Kidney (tissue), 14 donors: ENCODE data around the gene FSTL5. TPM values are rescaled to one million over a fixed set of nuclear protein-coding genes. Genes with fewer than 3 reads are reported as not detected.

ENCODE experiments used
- DNase-seq, 5 donors: peaks; one replicate each; pipeline ENCODE4 v3.0.0-alpha.2; 2013 to 2020
- FAIRE-seq: peaks from 2 replicates; lab custom pipeline; 2012; peaks lifted over from hg19 to GRCh38; lab: Jason Lieb, UNC
- H3K27ac ChIP-seq, 2 donors: one replicate each; pipeline ENCODE4 v1.7.0; 2013; ENCODE audit warnings: low read depth in 2 of 2, low read length in 2 of 2, inconsistent platforms in 1 of 2
- H3K27me3 ChIP-seq: one replicate; pipeline ENCODE4 v1.7.1; 2013; ENCODE audit warnings: low read length, inconsistent platforms; ENCODE audit not compliant: control insufficient read depth, insufficient read depth
- H3K36me3 ChIP-seq, 3 donors: one replicate each; pipeline versions ENCODE4 v1.7.0 to v1.7.1; 2013; ENCODE audit warnings: low read length in 3 of 3, control low read depth in 1 of 3, inconsistent platforms in 1 of 3; ENCODE audit not compliant: insufficient read depth in 3 of 3, control insufficient read depth in 2 of 3
- H3K4me1 ChIP-seq, 3 donors: one replicate each; pipeline versions ENCODE4 v1.7.0 to v1.7.1; 2013; ENCODE audit warnings: low read length in 3 of 3, inconsistent platforms in 1 of 3, low read depth in 1 of 3; ENCODE audit not compliant: control insufficient read depth in 2 of 3, insufficient read depth in 2 of 3
- H3K4me3 ChIP-seq, 3 donors: one replicate each; pipeline versions ENCODE4 v1.7.0 to v1.8.1; 2013; ENCODE audit warnings: low read length in 3 of 3, control low read depth in 1 of 3, inconsistent platforms in 1 of 3
- H3K9ac ChIP-seq, 3 donors: one replicate each; pipeline versions ENCODE4 v1.7.0 to v1.7.1; 2013; ENCODE audit warnings: low read length in 3 of 3, control low read depth in 1 of 3, inconsistent platforms in 1 of 3
- H3K9me3 ChIP-seq, 3 donors: one replicate each; pipeline versions ENCODE4 v1.7.0 to v1.7.1; 2013; ENCODE audit warnings: low read length in 3 of 3, control low read depth in 1 of 3, inconsistent platforms in 1 of 3; ENCODE audit not compliant: control insufficient read depth in 2 of 3, insufficient read depth in 1 of 3
- intact Hi-C: fragments of 100-400 bp; cut with DNase I; formaldehyde crosslinking; loops from one replicate; pipeline ENCODE4 v1.11.1; 2022
- polyA plus RNA-seq: library from polyadenylated mRNA; stranded (reverse); fragments of 350-450 nt; fragmentation: Illumina TruSeq; extraction: RNeasy Lipid Tissue Mini Kit (QIAGEN cat#74804); gene quantifications from one replicate; pipeline ENCODE4 v1.2.3, GENCODE V29; 2014; ENCODE audit warnings: low read depth, low replicate concordance; ENCODE audit not compliant: insufficient read depth
- total RNA-seq: library from RNA; stranded (reverse); fragmentation: NEBNext Ultra II Directional; extraction: Animal tissue kit (Norgen Biotek cat#: 25700); gene quantifications from one replicate; pipeline ENCODE4 v1.2.1, GENCODE V29; 2021
- TF ChIP-seq, protein P1 (sequence below): IDR thresholded peaks from 3 replicates; pipeline ENCODE4 v1.5.1; 2012; ENCODE audit warnings: mild to moderate bottlenecking, moderate library complexity, borderline replicate concordance; ENCODE audit not compliant: insufficient read depth; ENCODE audit errors: extremely low read depth
- donor health status: control.
- donor health status: control.
- donor health status: control.
- donor health status: control.
- donor health status: control.
- donor health status: DM: yes; HTN: yes; CAD: no.
- donor health status: Normal renal cell carcinoma (clear cell type).

Gene FSTL5
- total and polyA plus RNA-seq, 2 donors from 2014 or later, result 0.09 TPM; not detected in 1

DNA sequence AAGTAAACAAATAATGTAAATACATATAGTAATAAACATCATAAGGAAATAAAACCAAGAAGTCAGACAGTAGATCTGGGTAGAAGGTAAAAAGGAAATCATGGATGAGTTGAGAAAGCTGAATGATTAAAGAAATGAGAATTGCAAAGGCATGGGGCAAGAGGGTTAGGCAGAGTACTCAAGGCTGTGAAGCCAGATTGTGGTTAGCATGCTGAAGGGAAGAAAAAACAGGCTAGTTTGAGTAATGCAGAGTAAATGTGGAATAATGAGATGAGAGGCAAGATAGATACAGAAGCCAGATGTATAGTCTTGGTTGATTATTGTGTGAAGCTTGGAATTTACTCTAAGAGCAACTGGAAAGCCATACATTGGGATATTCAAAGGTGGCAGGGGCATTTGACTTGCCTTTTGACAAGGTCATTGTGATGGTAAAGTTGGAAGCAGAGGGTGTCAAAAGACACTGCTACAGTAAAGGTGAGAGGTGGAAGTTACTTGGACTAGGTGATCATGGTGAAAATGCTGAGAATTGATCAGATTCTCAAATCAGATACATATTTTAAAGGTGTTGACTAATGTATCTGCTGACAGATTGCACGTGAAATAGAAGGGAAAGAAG, 307.0 kb downstream of the FSTL5 start:
- H3K27ac ChIP-seq, result no peak overlapping the region
- H3K36me3 ChIP-seq, result no peaks in the 10 kb centered on the region
- no peaks in the 10 kb centered on the region for H3K27me3 ChIP-seq
- no peaks in the 10 kb centered on the region for H3K4me1 ChIP-seq
- intact Hi-C loops, result no loop called here
- H3K4me3 ChIP-seq, result no peak overlapping the region
- H3K9ac ChIP-seq, result no peak overlapping the region
- no peaks in the 10 kb centered on the region for H3K9me3 ChIP-seq
- DNase-seq (no peak), FAIRE-seq (no peak)
- TF ChIP-seq, protein P1, sequence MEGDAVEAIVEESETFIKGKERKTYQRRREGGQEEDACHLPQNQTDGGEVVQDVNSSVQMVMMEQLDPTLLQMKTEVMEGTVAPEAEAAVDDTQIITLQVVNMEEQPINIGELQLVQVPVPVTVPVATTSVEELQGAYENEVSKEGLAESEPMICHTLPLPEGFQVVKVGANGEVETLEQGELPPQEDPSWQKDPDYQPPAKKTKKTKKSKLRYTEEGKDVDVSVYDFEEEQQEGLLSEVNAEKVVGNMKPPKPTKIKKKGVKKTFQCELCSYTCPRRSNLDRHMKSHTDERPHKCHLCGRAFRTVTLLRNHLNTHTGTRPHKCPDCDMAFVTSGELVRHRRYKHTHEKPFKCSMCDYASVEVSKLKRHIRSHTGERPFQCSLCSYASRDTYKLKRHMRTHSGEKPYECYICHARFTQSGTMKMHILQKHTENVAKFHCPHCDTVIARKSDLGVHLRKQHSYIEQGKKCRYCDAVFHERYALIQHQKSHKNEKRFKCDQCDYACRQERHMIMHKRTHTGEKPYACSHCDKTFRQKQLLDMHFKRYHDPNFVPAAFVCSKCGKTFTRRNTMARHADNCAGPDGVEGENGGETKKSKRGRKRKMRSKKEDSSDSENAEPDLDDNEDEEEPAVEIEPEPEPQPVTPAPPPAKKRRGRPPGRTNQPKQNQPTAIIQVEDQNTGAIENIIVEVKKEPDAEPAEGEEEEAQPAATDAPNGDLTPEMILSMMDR, result no peak

DNA sequence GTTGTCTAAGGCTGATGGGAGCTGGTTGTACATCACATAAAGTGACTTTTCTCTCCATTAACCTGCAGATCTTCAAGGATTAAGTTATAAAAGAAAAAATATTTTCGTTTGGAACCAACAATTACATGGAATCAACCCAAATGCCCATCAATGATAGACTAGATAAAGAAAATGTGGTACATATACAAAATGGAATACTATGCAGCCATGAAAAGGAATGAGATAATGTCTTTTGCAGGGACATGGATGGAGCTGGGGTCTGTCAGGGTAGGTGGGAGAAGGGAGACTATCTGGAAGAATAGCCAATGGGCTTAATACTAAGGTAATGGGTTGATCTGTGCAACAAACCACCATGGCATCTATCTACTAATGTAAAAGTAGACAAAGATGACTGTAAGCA, 313.2 kb downstream of the FSTL5 start:
- intact Hi-C loops, result no loop called here
- H3K4me1 ChIP-seq, result no peaks in the 10 kb centered on the region
- H3K4me3 ChIP-seq, result no peak overlapping the region
- no peaks in the 10 kb centered on the region for H3K27me3 ChIP-seq
- no peaks in the 10 kb centered on the region for H3K36me3 ChIP-seq
- TF ChIP-seq, protein P1, result no peak
- no peaks in the 10 kb centered on the region for H3K9me3 ChIP-seq
- DNase-seq (no peak), FAIRE-seq (no peak)
- no peak overlapping the region for H3K27ac ChIP-seq
- no peak overlapping the region for H3K9ac ChIP-seq

DNA sequence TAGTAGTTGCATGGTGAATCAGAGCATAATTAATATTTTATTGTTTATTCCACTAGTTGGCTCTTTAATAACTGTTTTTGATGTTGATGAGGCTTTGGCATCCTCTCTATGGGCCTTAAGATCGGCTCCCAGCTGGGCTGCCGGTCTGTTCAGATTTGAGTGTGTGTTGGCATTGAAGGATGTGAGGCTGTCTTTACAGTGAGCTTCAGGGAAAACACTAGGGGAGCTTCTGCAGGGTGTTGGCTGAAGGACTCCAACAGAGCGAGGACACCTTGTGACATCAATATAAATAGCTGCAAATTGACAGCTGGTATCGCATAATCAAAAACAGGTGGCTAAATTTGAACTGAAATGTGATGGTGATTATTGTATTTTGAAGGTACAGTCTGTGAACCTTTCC, 322.0 kb downstream of the FSTL5 start:
- H3K27ac ChIP-seq, result no peak overlapping the region
- no peak for DNase-seq
- no peak overlapping the region for H3K4me3 ChIP-seq
- intact Hi-C loops, result no loop called here
- H3K27me3 ChIP-seq, result no peaks in the 10 kb centered on the region
- H3K4me1 ChIP-seq, result no peaks in the 10 kb centered on the region
- H3K9ac ChIP-seq, result no peak overlapping the region
- no peak for FAIRE-seq
- TF ChIP-seq, protein P1, result no peak
- H3K9me3 ChIP-seq, result no peaks in the 10 kb centered on the region
- no peaks in the 10 kb centered on the region for H3K36me3 ChIP-seq

DNA sequence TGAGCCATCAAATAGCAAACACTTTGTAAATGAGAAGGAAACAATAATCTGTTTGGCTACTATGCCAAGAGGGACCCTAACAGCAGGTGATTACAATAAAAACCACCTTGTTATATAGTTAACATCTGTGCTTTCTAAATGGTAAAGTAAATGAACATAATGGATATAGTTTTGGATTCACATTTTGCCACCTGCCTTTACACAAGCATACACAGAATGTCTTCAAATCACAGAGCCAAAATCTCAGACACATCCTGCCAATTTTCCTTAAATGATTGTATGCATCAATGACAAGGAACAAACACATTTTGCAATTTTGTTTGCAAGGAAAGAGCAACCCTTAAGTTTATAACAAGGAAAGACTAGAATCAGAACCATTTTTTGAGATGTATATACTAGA, 334.2 kb downstream of the FSTL5 start:
- intact Hi-C loops, result no loop called here
- H3K4me1 ChIP-seq, result no peaks in the 10 kb centered on the region
- no peaks in the 10 kb centered on the region for H3K36me3 ChIP-seq
- H3K27me3 ChIP-seq, result no peaks in the 10 kb centered on the region
- no peak overlapping the region for H3K9ac ChIP-seq
- H3K27ac ChIP-seq, result no peak overlapping the region
- H3K9me3 ChIP-seq, result no peaks in the 10 kb centered on the region
- DNase-seq, result no peak
- FAIRE-seq, result no peak
- TF ChIP-seq, protein P1, result no peak
- no peak overlapping the region for H3K4me3 ChIP-seq
